Hindlimb muscle (tissue), 1 donor: ENCODE measurements around the gene AP2S1. TPM values are rescaled to one million over a fixed set of nuclear protein-coding genes. Genes with fewer than 3 reads are reported as not detected.
"Not testable (repeated sequence)": the region's sequence is repeated elsewhere in the genome, so short reads cannot be mapped to it uniquely, and the experiment has no call there.

Experiments used
- DNase-seq: peaks from one replicate; pipeline ENCODE4 v3.0.0-alpha.2; 2013
- polyA plus RNA-seq: library from polyadenylated mRNA; unstranded; fragments of 120-200 nt; gene quantifications from one replicate; pipeline ENCODE4 v1.2.1, GENCODE V29; 2013; ENCODE audit not compliant: insufficient read length

The AP2S1 gene
- 61.2 TPM for polyA plus RNA-seq

DNA sequence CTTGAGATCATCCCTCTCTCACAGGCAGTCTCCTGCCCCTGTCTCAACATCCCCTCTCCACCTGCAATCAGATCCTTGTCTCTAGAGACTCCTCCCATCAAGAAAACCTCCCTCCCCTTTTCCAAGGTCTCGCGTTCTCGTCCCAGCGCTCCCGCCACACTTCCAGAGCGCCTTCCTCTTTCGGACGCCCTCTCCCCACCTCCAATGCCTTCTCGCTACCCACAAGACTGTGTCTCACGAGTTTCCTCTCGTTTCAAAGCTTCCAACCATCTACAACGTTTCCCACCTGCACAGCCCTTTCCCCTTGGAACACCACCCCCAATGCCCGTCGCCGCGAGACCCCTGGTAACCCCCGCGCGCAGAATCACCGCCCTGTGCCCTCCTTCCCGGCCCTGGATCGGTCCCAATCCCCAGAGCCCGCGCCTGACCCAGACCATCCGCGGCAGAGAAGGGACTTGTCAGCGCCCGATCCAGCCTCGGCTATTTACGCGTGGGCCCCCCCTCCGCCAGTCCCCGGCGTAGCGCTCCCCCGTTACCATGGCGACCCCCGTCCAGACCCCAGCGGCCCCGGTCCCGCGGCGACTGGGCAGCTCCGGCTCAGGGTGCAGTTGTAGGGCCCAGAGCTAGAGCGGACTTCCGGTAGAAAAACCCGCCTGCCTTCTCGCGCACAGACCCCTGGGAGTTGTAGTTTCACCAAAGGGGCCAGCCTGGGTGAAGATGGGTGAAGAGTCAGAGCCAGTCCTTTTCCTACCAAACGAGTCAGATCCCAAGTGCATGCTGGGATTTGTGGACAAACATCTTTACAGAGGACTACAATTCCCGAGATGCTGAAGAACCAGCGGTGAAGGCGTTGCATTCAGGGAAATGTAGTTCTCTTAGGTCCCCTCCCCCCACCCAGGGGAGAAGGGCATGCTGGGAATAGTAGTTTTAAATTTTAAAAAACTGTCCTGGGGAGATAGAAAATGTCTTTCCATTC, at the start of gene AP2S1:
Gene AP2S1 (minus strand): TSS at position 619 of the 976 bp plus-strand sequence. CDS start 80 bp downstream, at position 539.
- peak; percentile 97 for DNase-seq

DNA sequence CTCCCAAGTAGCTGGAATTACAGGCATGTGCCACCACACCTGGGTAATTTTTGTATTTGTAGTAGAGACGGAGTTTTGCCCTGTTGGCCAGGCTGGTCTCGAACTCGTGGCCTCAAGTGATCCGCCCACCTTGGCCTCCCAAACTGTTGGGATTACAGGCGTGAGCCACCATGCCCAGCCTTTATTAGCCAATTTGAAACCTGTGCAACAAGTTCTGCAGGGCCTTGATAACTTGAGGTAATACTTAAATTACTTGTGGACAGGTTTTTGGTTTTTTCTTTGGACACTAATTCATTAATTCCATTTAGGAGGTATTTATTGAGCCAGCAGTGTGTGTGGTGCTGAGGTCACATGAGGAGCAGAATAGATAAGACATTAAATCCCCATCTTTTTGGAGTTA, 49.7 kb upstream of the AP2S1 start:
- DNase-seq, result no peak

DNA sequence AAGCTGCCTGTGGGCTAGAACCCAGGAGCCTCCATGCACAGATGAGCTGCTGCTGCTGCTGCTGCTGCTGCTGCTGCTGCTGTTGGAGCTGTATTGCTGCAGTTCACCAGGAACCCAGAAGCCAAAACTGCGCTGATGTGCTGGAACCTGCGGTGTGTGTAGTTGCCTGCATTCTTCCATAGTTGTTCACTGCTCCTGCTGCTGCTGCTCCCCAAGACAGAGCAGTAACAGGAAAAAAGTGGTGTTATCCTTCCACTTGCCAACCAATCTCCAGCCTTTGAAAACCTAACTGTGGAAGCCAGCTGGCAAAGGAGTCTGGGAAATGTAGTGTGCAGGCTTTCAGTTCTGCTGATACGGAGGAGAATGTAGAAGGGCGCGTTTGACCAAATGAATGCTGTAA, 48.1 kb upstream of the AP2S1 start:
- DNase-seq, result peak; percentile 72

DNA sequence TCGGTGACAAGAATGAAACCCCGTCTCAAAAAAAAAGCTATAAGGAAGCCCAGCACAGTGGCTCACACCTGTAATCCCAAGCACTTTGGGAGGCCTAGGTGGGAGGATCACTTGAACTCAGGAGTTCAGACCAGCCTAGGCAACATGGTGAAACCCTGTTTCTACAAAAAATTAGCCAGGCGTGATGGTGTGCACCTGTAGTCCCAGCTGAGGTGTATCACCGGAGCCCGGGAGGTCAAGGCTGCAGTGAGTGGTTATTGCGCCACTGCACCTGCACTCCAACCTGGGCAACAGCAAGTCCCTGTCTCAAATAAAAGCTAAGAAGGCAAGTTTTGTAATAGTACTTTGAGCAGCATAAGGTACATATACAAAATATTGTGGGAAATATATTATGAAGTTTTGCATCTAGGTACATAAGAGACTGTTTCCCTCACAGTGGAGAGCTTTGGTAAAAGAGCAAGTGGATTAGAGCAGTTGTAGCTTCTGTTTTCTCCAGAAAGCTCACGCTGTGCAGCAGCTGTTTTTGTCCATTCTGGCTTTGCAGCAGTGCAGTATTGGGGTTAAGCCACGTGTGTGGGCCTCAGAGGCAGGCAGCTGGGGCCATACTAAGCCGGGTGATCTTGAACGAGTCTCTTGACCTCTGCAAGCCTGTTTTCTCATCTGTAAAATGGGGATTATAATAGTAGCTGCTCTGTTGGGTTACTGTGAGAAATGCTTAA, 45.6 kb upstream of the AP2S1 start:
- no peak for DNase-seq

DNA sequence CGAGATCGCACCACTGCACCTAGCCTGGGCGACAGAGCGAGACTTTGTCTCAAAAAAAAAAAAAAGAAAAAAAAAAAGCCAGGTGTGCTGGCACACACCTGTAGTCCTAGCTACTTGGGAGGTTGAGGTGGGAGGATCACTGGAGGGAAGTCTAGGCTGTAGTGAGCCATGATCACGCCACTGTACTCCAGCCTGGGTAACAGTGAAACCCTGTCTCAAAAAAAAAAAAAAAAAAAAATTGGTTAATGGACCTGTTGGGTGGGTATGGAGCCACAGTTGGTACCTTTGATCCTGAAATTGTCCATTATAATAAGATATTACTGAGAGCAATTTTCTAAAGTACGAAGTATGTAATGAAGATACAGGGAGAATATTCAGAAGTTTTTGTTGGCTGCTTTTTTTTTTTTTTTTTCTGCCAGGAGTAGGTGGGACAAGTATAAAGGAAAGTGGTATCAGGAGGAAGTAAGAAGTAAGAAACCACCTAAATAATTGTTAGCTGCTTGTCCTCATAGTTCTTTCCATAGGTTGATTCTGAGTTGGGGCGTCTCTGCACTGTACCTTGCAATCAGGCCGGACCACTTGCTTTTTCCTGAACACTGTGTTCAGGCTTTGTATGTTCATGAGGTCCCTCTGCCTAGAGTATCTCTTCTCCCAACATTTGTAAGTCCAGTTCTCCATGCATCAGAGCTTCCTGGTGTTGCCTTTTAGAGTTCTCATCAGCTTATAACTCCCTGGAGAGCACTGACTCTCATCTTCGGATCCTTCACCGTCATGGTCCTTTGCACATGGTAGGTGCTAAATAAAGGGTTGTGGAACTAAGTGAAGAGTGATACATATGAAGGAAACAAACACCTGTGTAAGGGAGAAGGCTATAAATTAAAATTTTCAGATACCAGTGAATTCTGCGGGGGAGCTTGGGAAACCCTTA, 41.9 kb upstream of the AP2S1 start:
- DNase-seq, result no peak

DNA sequence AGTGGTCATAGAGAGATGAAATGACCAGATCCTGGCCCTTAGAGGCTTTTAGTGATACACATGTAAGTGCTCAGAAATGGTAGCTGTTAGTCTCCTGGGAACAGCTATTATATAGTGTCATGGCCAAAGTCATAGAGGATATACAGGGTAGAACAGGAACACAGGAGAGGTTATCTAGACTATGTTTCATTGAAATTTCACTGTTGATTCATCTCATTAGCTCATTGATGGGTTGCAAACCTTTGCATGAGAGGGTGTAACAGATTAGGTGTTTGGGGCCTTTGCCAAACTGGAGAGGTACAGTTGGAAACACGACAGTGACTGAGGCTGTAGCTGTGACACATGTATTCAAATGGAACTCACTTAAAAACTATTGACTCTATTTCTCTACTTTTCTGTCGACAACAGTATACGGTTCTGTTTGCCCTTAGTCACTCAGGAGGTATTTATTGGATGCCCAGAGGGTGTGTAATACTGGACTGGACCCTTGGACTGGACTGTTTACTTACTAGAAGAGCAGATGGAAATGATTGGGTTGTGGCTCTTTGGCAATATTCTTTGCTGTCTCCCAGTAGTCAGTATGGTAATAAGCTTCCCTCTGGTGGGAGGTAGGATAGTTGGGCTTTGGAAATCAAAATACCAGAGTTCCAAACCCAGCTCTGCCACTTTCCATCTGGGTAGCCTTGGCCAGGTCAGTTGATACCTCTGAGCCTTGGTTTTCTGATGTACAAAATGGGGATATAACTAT, 40.0 kb upstream of the AP2S1 start:
- DNase-seq, result no peak

DNA sequence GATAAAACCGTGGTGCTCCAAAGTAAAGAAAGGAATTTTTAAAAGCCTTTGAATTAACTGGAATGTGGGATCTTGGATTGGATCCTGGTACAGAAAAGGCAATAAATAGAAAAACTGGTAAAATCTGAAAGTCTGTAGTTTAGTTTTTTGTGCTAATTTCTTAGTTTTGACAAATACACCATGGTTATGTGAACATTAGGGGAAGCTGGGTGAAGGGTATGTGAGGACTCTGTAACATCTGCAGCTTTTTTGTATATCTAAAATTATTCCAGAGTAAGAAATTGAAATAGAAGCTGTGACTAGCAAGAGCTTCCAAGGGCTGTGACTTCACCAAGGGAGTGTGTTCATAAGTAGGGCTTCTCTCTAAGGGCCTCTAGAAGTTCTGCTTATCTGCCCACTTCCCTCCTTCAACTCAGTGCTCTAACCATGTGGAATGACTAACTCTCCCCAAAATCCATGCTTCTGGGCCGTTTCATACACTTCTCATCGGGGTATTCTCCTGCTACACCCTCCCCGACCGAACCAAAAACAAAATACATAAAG, 36.7 kb upstream of the AP2S1 start:
- no peak for DNase-seq

DNA sequence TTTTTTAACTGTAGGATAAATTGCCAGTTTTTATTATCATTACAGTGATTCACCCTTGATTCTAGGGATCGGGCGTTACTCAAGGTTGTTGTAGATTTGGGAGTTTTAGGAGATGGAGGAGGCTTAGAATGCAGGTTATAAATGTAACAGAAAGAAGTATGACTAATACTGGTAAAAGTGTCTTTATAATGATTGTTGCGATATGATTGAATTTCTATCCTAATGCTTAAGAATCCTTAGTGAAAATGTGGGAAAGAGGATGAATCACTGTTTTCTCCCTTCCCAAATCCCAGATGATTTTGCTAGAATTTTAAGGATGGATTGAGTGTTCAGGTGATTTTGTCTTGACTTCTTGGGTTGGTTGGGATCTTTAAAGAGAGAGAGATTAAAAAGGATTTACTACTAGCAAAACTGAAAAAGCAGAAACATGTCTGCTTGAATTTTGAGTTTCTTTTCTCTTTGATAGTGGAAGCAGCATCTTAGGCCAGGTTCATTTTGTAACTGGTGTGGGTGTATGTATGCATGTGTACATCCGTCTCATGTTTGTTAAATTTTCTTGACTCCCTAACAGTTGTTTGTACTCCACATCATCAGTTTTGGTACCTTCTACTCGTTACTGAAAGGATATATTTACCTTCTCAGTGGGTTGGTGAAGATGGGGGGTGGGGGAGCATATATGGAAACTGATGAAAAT, 36.0 kb upstream of the AP2S1 start:
- no peak for DNase-seq

DNA sequence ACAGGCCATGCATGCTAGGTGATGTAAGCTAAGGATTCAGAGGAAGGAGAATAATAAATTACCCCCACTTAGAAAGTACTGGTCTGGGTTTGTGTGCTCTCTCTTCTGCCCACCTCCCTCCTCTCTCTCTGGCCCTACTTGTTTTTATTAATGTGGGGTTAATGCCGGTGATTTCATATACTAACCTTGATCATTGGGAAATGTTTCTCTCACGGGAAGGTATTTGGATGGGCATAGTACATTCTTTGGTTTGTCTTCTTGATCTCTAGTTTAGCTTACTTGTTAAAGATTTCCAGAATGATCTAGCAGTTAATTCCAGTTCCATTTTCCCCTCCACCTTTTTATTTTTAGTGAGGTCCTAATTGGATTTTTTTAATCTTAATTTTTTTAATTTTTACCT, 34.8 kb upstream of the AP2S1 start:
- DNase-seq, result no peak

DNA sequence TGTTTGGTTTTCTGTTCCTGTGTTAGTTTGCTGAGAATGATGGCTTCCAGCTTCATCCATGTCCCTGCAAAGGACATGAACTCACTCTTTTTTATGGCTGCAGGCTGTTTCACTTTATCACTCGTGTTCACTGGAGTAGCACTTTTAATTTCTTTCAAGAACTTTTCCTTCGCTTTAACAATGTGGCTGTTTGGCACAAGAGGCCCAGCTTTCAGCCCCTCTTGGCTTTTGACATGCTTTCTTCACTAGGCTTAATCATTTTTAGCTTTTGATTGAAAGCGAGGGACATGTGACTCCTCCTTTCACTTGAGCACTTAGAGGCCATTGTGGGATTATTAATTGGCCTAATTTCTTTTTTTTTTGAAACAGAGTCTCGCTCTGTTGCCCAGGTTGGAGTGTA, 32.1 kb upstream of the AP2S1 start:
- not testable (repeated sequence) for DNase-seq

DNA sequence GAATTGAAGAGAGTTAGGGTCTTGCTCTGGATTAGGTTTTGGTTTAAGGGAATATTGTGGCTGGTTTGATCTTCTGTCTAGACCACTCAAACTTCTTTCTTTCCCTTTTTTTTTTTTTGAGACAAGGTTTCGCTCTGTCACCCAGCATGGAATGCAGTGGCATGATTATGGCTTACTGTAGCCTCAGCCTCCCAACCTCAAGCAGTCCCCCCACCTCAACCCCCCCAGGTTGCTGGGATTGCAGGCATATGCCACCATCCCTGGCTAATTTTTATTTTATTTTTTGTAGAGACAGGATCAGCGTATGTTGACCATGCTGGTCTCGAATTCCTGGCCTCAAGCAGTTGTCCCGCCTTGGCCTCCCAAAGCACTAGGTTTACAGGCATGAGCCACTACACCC, 31.4 kb upstream of the AP2S1 start:
- no peak for DNase-seq

DNA sequence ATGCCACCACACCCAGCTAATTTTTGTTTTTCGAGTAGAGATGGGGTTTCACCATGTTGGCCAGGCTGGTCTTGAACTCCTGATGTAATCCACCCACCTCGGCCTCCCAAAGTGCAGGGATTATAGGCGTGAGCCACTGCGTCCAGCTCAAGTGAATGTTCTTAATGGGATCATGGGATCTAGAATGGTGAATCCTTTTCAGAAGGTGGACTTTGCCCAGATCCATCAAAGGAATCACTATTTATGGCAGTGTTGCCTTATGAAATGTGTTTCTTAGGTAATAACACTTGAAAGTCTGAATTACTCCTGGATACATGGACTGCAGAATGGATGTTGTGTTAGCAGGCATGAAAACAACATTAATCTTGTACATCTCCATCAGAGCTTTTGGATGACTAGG, 30.4 kb upstream of the AP2S1 start:
- DNase-seq, result no peak

DNA sequence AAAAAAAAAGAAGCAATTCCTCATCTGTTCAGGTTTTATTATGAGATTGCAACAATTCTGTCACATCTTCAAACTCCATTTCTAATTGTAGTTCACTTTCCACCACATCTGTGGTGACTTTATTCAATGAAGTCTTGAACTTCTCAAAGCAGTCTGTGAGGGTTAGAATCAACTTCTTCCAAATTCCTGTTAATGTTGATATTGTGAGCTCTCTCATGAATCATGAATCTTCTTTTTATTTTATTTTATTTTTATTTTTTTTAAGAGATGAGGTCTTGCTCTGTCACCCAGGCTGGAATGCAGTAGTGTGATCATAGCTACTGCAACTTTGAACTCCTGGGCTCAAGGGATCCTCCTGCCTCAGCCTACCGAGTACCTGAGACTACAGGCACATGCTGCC, 29.8 kb upstream of the AP2S1 start:
- no peak for DNase-seq

DNA sequence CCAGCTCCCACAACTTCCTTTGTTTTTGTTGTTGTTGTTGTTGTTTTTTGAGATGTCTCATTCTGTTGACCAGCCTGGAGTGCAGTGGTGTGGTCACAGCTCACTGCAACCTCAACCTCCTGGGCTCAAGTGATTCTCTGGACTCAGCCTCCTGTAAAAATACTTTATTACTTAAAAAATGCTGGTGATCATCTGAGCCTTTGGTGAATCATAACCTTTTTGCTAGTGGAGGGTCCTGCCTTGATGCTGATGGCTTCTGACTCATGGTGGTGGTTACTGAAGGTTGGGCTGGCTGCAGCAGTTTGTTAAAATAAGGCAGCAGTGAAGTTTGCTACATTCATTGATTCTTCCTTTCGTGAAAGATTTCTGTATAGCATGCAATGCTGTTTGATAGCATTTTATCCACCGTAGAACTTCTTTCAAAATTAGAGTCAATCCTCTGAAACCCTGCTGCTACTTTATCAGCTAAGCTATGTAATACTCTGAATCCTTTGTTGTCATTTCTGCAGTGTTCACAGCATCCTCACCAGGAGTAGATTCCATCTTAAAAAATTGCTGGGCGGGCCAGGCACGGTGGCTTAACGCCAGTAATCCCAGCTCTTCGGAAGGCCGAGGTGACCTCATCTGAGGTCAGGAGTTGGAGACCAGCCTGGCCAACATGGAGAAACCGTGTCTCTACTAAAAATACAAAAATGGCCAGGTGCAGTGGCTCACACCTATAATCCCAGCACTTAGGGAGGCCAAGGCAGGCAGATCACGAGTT, 28.1 kb upstream of the AP2S1 start:
- DNase-seq, result no peak

DNA sequence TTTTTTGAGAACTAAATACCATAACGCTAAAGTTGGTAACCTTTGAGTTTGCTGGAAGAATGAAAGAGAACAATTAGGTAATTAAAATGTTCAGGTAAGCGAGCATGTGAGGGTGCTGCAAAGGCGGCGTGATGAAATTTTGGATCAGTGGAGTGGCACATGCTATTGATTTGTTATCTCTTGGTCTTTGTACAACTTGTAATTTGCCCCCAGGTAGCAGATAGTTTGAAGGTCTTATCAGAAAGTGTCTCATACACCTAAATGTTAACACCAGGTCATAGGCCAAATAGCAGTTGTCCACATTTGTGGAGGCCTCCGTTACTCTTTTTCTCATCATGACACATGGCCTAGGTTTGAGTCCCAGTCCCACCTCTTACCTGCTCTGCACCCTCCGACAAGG, 25.0 kb upstream of the AP2S1 start:
- no peak for DNase-seq

DNA sequence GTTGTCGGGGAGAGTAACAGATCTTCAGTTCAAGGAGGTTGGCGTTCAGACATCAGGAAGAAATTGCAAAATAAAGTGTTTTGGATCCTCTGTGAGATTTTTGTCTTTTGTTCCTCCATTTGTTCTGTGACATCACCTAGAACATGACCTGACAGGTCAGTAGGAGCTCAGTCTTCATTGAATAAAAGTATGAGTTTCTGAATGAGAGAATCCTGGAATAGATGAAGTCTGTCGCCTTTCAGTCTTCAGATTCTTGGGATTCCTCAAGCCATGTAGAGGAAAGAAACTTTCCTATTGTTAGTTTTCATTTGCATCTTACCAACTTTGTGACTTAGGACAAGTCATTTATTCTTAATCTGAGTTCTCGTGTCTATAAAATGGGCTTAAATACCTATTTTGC, 24.6 kb upstream of the AP2S1 start:
- DNase-seq, result no peak

DNA sequence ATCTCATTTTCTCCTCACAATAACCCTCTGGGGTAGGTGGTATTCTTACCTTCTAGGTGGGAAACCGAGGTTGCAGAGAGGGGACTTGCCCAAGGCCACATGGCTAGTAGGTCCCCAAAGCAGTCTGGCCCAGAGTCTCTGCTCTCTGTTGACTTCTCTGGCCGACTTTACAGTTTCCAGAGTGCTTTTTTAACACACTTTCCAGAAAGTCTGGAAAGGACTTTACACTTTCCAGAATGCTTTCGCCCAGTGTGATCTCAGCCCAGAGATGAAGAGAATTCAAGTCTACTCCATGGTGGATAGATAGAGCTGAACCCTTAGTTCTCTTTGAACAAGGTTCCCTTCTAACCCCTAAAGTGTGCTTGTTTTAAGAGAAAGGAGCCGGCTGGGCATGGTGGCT, 22.3 kb upstream of the AP2S1 start:
- no peak for DNase-seq

DNA sequence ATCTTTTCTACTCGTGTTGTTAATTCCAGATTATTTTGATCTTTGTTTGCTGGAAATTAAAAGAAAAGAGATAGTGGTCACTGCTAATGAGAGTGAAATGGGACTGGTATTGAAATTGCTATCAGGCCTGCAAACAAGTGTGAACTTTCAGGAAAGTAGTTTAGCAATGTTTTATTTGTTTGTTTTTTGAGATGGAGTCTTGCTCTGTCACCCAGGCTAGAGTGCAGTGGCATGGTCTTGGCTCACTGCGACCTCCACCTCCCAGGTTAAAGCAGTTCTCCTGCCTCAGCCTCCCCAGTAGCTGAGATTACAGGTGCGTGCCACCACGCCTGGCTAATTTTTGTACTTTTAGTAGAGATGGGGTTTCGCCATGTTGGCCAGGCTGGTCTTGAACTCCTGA, 20.5 kb upstream of the AP2S1 start:
- not testable (repeated sequence) for DNase-seq

DNA sequence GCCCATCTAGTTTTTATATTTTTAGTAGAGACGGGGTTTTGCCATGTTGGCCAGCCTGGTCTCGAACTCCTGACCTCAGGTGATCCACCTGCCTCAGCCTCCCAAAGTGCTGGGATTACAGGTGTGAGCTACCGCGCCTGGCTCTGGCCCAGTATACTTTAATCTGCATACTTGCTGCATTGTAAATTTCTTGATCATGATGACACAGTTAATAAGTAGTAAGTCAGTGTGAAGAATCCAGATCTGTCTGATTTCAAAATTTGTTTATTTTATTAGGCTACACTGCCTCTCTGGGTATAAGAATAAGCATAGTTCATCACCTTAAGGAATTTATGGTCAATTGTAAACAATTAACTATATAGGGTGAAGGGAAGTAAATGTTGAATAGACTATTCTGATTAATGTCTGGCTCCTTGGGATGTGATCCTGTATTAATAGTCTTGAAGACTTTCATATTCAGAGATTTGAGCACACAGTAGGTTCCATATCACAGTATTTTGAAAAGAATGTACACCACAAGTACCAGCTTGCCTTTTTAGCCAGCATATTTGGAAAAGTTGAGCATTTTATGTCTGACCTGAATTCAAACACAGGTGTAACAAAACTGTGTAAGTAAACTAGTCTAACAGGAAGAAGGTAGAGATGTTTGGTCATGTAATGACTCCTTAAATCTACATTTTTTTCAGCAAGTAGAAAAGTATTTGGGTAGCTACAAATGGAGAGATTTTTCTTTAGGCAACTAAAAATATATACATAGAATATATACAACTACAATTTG, 17.6 kb upstream of the AP2S1 start:
- no peak for DNase-seq
